Mesothelial cell of epicardium (in vitro differentiated cells): Measurements from ENCODE around the gene STK39. TPM values are rescaled to one million over a fixed set of nuclear protein-coding genes. Genes with fewer than 3 reads are reported as not detected.

ENCODE experiments used
- DNase-seq, 2 experiments: peaks; one replicate each; pipeline ENCODE4 v3.0.0; 2021; ENCODE audit warnings: low spot score in 2 of 2; ENCODE audit not compliant: unreplicated experiment in 2 of 2
- H3K27ac Mint-ChIP-seq: 2 replicates; pipeline ENCODE4 v1.8.0; 2021; ENCODE audit warnings: mixed read lengths
- H3K27me3 Mint-ChIP-seq: 2 replicates; pipeline ENCODE4 v1.8.0; 2021; ENCODE audit warnings: low read depth, mixed read lengths
- H3K36me3 Mint-ChIP-seq: 2 replicates; pipeline ENCODE4 v1.8.0; 2021; ENCODE audit warnings: mixed read lengths
- H3K4me1 Mint-ChIP-seq: 2 replicates; pipeline ENCODE4 v1.8.0; 2021; ENCODE audit warnings: mixed read lengths
- H3K4me3 Mint-ChIP-seq: 2 replicates; pipeline ENCODE4 v1.8.0; 2021; ENCODE audit warnings: mild to moderate bottlenecking, moderate library complexity, mixed read lengths
- H3K9me3 Mint-ChIP-seq: 2 replicates; pipeline ENCODE4 v1.8.0; 2021; ENCODE audit warnings: mixed read lengths
- CTCF ChIP-seq: fragments of 200-600 bp; sonication (generic); IDR thresholded peaks from one replicate; pipeline ENCODE4 v1.5.0; 2021; ENCODE audit warnings: antibody characterized with exemption; ENCODE audit not compliant: unreplicated experiment
- total RNA-seq: library from RNA; stranded (reverse); gene quantifications from 3 replicates; pipeline ENCODE4 v1.2.1, GENCODE V29; 2021

The STK39 gene
- total RNA-seq, 1 donor from 2014 or later = 18.7 TPM

- Mint-ChIP-seq H3K4me3 (no peak overlapping the region), H3K9me3 (peaks cover 9% of the 10 kb centered on the region), H3K27me3 (no peaks in the 10 kb centered on the region), H3K4me1 (peaks cover 4% of the 10 kb centered on the region), H3K36me3 (peaks cover 14% of the 10 kb centered on the region), H3K27ac (no peak overlapping the region)
- TF ChIP-seq CTCF = no peak
- no peak for DNase-seq
Measured at GRCh38 chr2:168234407-168235085, 12.8 kb downstream of the STK39 start.

- H3K4me3 Mint-ChIP-seq = no peak overlapping the region
Measured at GRCh38 chr2:168233726-168234406, 13.5 kb downstream of the STK39 start.

GRCh38 chr2:168233166-168233565, 14.2 kb downstream of the STK39 start:
- H3K9me3 Mint-ChIP-seq = peaks cover 9% of the 10 kb centered on the region
- H3K4me1 Mint-ChIP-seq = peaks cover 4% of the 10 kb centered on the region
- H3K27ac Mint-ChIP-seq = no peak overlapping the region

More at GRCh38 chr2:168233726-168234406, 13.5 kb downstream of the STK39 start:
- no peak for TF ChIP-seq CTCF
- DNase-seq = no peak
- no peaks in the 10 kb centered on the region for H3K27me3 Mint-ChIP-seq
- peaks cover 14% of the 10 kb centered on the region for H3K36me3 Mint-ChIP-seq
- H3K4me1 Mint-ChIP-seq = peaks cover 4% of the 10 kb centered on the region
- peaks cover 9% of the 10 kb centered on the region for H3K9me3 Mint-ChIP-seq
- H3K27ac Mint-ChIP-seq = no peak overlapping the region

GRCh38 chr2:168231609-168232241, 15.7 kb downstream of the STK39 start:
- Mint-ChIP-seq H3K36me3 (peaks cover 16% of the 10 kb centered on the region), H3K27me3 (no peaks in the 10 kb centered on the region), H3K27ac (no peak overlapping the region), H3K4me3 (no peak overlapping the region), H3K4me1 (no peaks in the 10 kb centered on the region), H3K9me3 (peaks cover 9% of the 10 kb centered on the region)
- no peak for DNase-seq
- TF ChIP-seq CTCF = no peak

More at GRCh38 chr2:168233166-168233565, 14.2 kb downstream of the STK39 start:
- no peak for DNase-seq
- H3K4me3 Mint-ChIP-seq = no peak overlapping the region
- peaks cover 14% of the 10 kb centered on the region for H3K36me3 Mint-ChIP-seq
- no peak for TF ChIP-seq CTCF
- H3K27me3 Mint-ChIP-seq = no peaks in the 10 kb centered on the region

GRCh38 chr2:168230389-168230788, 17.0 kb downstream of the STK39 start:
- H3K9me3 Mint-ChIP-seq = peaks cover 9% of the 10 kb centered on the region

More at GRCh38 chr2:168230389-168230788, 17.0 kb downstream of the STK39 start:
- TF ChIP-seq CTCF = no peak
- no peaks in the 10 kb centered on the region for H3K27me3 Mint-ChIP-seq
- peaks cover 16% of the 10 kb centered on the region for H3K36me3 Mint-ChIP-seq
- DNase-seq = no peak
- no peak overlapping the region for H3K4me3 Mint-ChIP-seq
- no peaks in the 10 kb centered on the region for H3K4me1 Mint-ChIP-seq
- no peak overlapping the region for H3K27ac Mint-ChIP-seq
